SK-N-SH (cell line): ENCODE measurements around the gene SNX5. TPM values are rescaled to one million over a fixed set of nuclear protein-coding genes. Genes with fewer than 3 reads are reported as not detected.

ENCODE experiments used
- CTCF ChIA-PET: fragments of 300-600, 350-600 bp; formaldehyde crosslinking; extraction: SDS; loops from one replicate; lab custom pipeline; 2021; lab: Yijun Ruan, JAX
- POLR2A ChIA-PET: fragments of 350-600 bp; sonication (Branson Sonifier 250); formaldehyde crosslinking; extraction: SDS; loops from one replicate; lab custom pipeline; 2020; ENCODE audit warnings: antibody characterized with exemption, inconsistent platforms; lab: Yijun Ruan, JAX
- DNase-seq: peaks from one replicate; pipeline ENCODE4 v3.0.0; 2012
- H2AFZ ChIP-seq: fragments of 200-600 bp; sonication (generic); 2 replicates; pipeline ENCODE4 v1.8.1; 2016; ENCODE audit warnings: antibody characterized with exemption, mild to moderate bottlenecking, low read depth
- H3F3A ChIP-seq: fragments of 200-600 bp; sonication (generic); replicated peaks from 2 replicates; pipeline ENCODE3; 2016; ENCODE audit warnings: antibody characterized with exemption, mild to moderate bottlenecking; ENCODE audit not compliant: insufficient read depth
- H3K27ac ChIP-seq, 2 experiments: fragments of 200-500 bp in 1 of 2; fragments of 200-600 bp in 1 of 2; sonication (Bioruptor generic) in 1 of 2; sonication (generic), shearing (Covaris generic) in 1 of 2; 2 replicates each; pipeline versions ENCODE4 v1.5.1 to v1.6.1; 2014 to 2016; ENCODE audit warnings: low read depth in 2 of 2, inconsistent platforms in 1 of 2, low read length in 1 of 2, mild to moderate bottlenecking in 1 of 2, mixed read lengths in 1 of 2
- H3K27me3 ChIP-seq: fragments of 200-600 bp; sonication (generic), shearing (Covaris generic); 2 replicates; pipeline ENCODE4 v1.6.1; 2016; ENCODE audit warnings: mixed run types; ENCODE audit not compliant: insufficient read depth
- H3K36me3 ChIP-seq, 2 experiments: fragments of 200-500 bp in 1 of 2; fragments of 200-600 bp in 1 of 2; sonication (Bioruptor generic) in 1 of 2; sonication (generic) in 1 of 2; replicated peaks in 1 of 2; 2 replicates each; pipeline versions ENCODE3 to v1.5.1; 2014 to 2016; ENCODE audit warnings: low read length in 1 of 2, mild to moderate bottlenecking in 1 of 2; ENCODE audit not compliant: insufficient read depth in 2 of 2, control insufficient read depth in 1 of 2
- H3K4me1 ChIP-seq, 2 experiments: fragments of 200-500 bp in 1 of 2; fragments of 200-600 bp in 1 of 2; sonication (Bioruptor generic) in 1 of 2; sonication (generic), shearing (Covaris generic) in 1 of 2; 2 replicates each; pipeline versions ENCODE4 v1.5.1 to v1.6.1; 2014 to 2016; ENCODE audit warnings: low read depth in 1 of 2, low read length in 1 of 2, mixed run types in 1 of 2; ENCODE audit not compliant: insufficient read depth in 2 of 2, control insufficient read depth in 1 of 2
- H3K4me2 ChIP-seq: fragments of 200-600 bp; sonication (generic), shearing (Covaris generic); 2 replicates; pipeline ENCODE4 v1.6.1; 2017; ENCODE audit warnings: mixed run types
- H3K4me3 ChIP-seq, 2 experiments: fragments of 200-500 bp in 1 of 2; fragments of 200-600 bp in 1 of 2; sonication (Bioruptor generic) in 1 of 2; sonication (generic), shearing (Covaris generic) in 1 of 2; 2 replicates each; pipeline versions ENCODE4 v1.5.1 to v1.8.1; 2014 to 2016; ENCODE audit warnings: low read depth in 2 of 2, inconsistent platforms in 1 of 2, low read length in 1 of 2, mild to moderate bottlenecking in 1 of 2, mixed read lengths in 1 of 2, moderate library complexity in 1 of 2
- H3K79me2 ChIP-seq: fragments of 200-600 bp; sonication (generic); 2 replicates; pipeline ENCODE4 v1.8.1; 2017; ENCODE audit warnings: mild to moderate bottlenecking; ENCODE audit not compliant: insufficient read depth
- H3K9ac ChIP-seq: fragments of 200-600 bp; sonication (generic); 2 replicates; pipeline ENCODE4 v1.6.1; 2017; ENCODE audit warnings: mixed run types
- H3K9me2 ChIP-seq: fragments of 200-600 bp; sonication (generic); 2 replicates; pipeline ENCODE4 v1.6.1; 2017; ENCODE audit warnings: mixed run types
- H3K9me3 ChIP-seq: fragments of 200-600 bp; sonication (generic); 2 replicates; pipeline ENCODE4 v1.6.1; 2017; ENCODE audit warnings: mixed run types, mild to moderate bottlenecking, moderate library complexity
- H4K20me1 ChIP-seq: fragments of 200-600 bp; sonication (generic); 2 replicates; pipeline ENCODE4 v1.6.1; 2017; ENCODE audit warnings: mild to moderate bottlenecking, mixed run types; ENCODE audit not compliant: insufficient read depth
- FOXJ3 ChIP-seq: sonication (generic); formaldehyde crosslinking; IDR thresholded peaks from 2 replicates; pipeline ENCODE4 v1.5.1; 2020; ENCODE audit warnings: mild to moderate bottlenecking, missing genetic modification reagents
- GATA2 ChIP-seq: sonication (generic); formaldehyde crosslinking; IDR thresholded peaks from 2 replicates; pipeline ENCODE4 v1.5.0; 2020; ENCODE audit warnings: mild to moderate bottlenecking, missing genetic modification reagents
- JUND ChIP-seq: IDR thresholded peaks from 2 replicates; pipeline ENCODE4 v1.4.0; 2012
- MXI1 ChIP-seq: IDR thresholded peaks from 2 replicates; pipeline ENCODE4 v1.6.1; 2012; ENCODE audit warnings: mild to moderate bottlenecking, low read depth, low read length, improper control_type of control experiment
- PBX3 ChIP-seq: IDR thresholded peaks from 2 replicates; pipeline ENCODE4; 2012
- RFX5 ChIP-seq: IDR thresholded peaks from 2 replicates; pipeline ENCODE4 v1.6.1; 2012; ENCODE audit warnings: mild to moderate bottlenecking, improper control_type of control experiment, low read length
- SIN3A ChIP-seq: IDR thresholded peaks from 2 replicates; pipeline ENCODE4 v1.6.1; 2012; ENCODE audit warnings: low read depth, mild to moderate bottlenecking, low read length, moderate library complexity, borderline replicate concordance
- SMC3 ChIP-seq: IDR thresholded peaks from 2 replicates; pipeline ENCODE4 v1.6.1; 2012; ENCODE audit warnings: low read depth, low read length, improper control_type of control experiment
- TAF1 ChIP-seq: IDR thresholded peaks from 2 replicates; pipeline ENCODE4 v1.6.1; 2012; ENCODE audit warnings: low read depth, mild to moderate bottlenecking, low read length, moderate library complexity, borderline replicate concordance
- USF2 ChIP-seq: fragments of 150-350 bp; IDR thresholded peaks from 2 replicates; pipeline ENCODE4 v1.6.1; 2017; ENCODE audit warnings: antibody characterized with exemption, low read length, low read depth, borderline replicate concordance
- WGBS: methylation state at CpG from one replicate; pipeline ENCODE4 v1.1.6; 2017; ENCODE audit warnings: low lambda C conversion rate; 5-methylcytosine and 5-hydroxymethylcytosine counted together
- polyA plus RNA-seq, 3 experiments: library from polyadenylated mRNA; depleted of rRNA; stranded (reverse); fragments of >200 nt; gene quantifications; 2 replicates each; pipeline ENCODE4 v1.2.3, GENCODE V29; 2012

Gene SNX5
- polyA plus RNA-seq, 1 of the 3 experiments (the other 2 are of a cell fraction): 76.2 TPM

- Histone ChIP-seq H3K4me1 (peaks cover 0 to 4% of the 10 kb centered on the region in 2 experiments; a peak in 1 of 4 replicates), H2AFZ (no peak overlapping the region), H3K9me3 (no peaks in the 10 kb centered on the region), H3K79me2 (no peaks in the 10 kb centered on the region), H4K20me1 (no peaks in the 10 kb centered on the region), H3K4me3 (no peak overlapping the region), H3K27me3 (peaks cover 7% of the 10 kb centered on the region; the same call in 1 of the 2 replicates), H3K36me3 (no peaks in the 10 kb centered on the region), H3K9me2 (no peaks in the 10 kb centered on the region), H3K27ac (no peak overlapping the region), H3K4me2 (no peak overlapping the region), H3K9ac (no peak overlapping the region), H3F3A (no peaks in the 10 kb centered on the region)
- ChIA-PET POLR2A (no interaction called here), CTCF (interaction anchor here (0.9 to 2.2 kb wide), 2 partner anchors 13 to 231 kb away, joined by 3 to 7 read pairs; no protein-coding TSS in a partner anchor)
- no peak for DNase-seq
- WGBS: 63% methylated on average over 6 of the region's 6 CpGs
- no peak for TF ChIP-seq MXI1
- no peak for TF ChIP-seq USF2
Measured at GRCh38 chr20:17910828-17911294, 57.7 kb downstream of the SNX5 start.

DNA sequence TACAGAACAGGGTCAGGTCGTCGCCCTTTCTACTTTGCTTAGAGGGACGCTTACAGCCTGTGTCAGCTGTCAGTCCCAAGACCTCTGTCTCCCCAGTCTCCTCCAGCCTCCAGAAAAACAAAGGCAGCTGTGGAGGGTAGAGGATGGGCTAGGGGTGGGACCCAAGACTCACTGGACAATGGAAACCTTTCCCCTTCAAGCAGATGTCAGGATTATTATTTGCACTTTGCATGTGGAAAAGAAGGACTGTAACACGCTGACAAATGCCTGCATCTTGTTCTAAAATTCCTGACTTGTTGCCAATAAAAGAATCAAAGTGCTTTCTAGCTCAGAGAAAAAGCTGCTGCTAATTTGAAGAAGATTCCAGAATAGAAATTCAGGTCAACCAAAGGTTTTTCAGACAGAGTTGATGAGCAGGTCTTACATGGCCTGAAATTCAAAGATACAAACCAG lies 58.7 kb downstream of the SNX5 start:
- H3F3A ChIP-seq: no peaks in the 10 kb centered on the region
- H3K4me1 ChIP-seq: peaks cover 0 to 4% of the 10 kb centered on the region in 2 experiments; a peak in 1 of 4 replicates
- ChIA-PET POLR2A (no interaction called here), CTCF (interaction anchor here (2.2 kb wide), 1 partner anchor 12 kb away, joined by 7 read pairs; no protein-coding TSS in a partner anchor)
- H3K9me2 ChIP-seq: no peaks in the 10 kb centered on the region
- no peaks in the 10 kb centered on the region for H3K79me2 ChIP-seq
- H3K4me2 ChIP-seq: no peak overlapping the region
- H3K27ac ChIP-seq: no peak overlapping the region
- no peaks in the 10 kb centered on the region for H3K9me3 ChIP-seq
- no peak overlapping the region for H3K4me3 ChIP-seq
- no peaks in the 10 kb centered on the region for H4K20me1 ChIP-seq
- DNase-seq: no peak
- H3K36me3 ChIP-seq: no peaks in the 10 kb centered on the region
- H3K9ac ChIP-seq: no peak overlapping the region
- TF ChIP-seq TAF1 (no peak), SIN3A (no peak), MXI1 (no peak), FOXJ3 (CRISPR knock-in tag) (no peak), PBX3 (no peak), RFX5 (no peak), GATA2 (CRISPR knock-in tag) (no peak)
- WGBS: 57% methylated on average over 4 of the region's 4 CpGs
- 0 out of 2 replicates have a peak overlapping the region, but pooled peaks have one; percentile 29 for H2AFZ ChIP-seq
- H3K27me3 ChIP-seq: peaks cover 2% of the 10 kb centered on the region; the same call in 1 of the 2 replicates

GRCh38 chr20:17905544-17905943 lies 63.0 kb downstream of the SNX5 start:
- DNase-seq: no peak
- no peak overlapping the region for H3K4me2 ChIP-seq
- H3F3A ChIP-seq: no peaks in the 10 kb centered on the region
- no peaks in the 10 kb centered on the region for H3K36me3 ChIP-seq
- H3K4me3 ChIP-seq: no peak overlapping the region
- no peaks in the 10 kb centered on the region for H4K20me1 ChIP-seq
- no peak for TF ChIP-seq PBX3
- TF ChIP-seq JUND: no peak
- no peak for TF ChIP-seq SMC3
- no peak overlapping the region for H3K9ac ChIP-seq
- no peaks in the 10 kb centered on the region for H3K9me3 ChIP-seq
- no peaks in the 10 kb centered on the region for H3K9me2 ChIP-seq
- ChIA-PET POLR2A (no interaction called here), CTCF (interaction anchor here (0.6 to 1.4 kb wide), 2 partner anchors 75 to 224 kb away, joined by 3 read pairs; partner anchors contain the start of gene RRBP1)
- H3K27me3 ChIP-seq: no peaks in the 10 kb centered on the region
- peaks cover 0 to 4% of the 10 kb centered on the region in 2 experiments; a peak in 1 of 4 replicates for H3K4me1 ChIP-seq
- H3K79me2 ChIP-seq: no peaks in the 10 kb centered on the region
- WGBS: 73% methylated on average over 7 of the region's 7 CpGs
- no peak overlapping the region for H2AFZ ChIP-seq
- no peak overlapping the region for H3K27ac ChIP-seq
